HG03571 (cell line): ENCODE results near the gene UBL4B.

ENCODE experiments used
- ATAC-seq: cut with Tn5 transposase; IDR thresholded peaks from one replicate; pipeline ENCODE4 v1.9.1; 2021; ENCODE audit not compliant: unreplicated experiment

The UBL4B gene

DNA sequence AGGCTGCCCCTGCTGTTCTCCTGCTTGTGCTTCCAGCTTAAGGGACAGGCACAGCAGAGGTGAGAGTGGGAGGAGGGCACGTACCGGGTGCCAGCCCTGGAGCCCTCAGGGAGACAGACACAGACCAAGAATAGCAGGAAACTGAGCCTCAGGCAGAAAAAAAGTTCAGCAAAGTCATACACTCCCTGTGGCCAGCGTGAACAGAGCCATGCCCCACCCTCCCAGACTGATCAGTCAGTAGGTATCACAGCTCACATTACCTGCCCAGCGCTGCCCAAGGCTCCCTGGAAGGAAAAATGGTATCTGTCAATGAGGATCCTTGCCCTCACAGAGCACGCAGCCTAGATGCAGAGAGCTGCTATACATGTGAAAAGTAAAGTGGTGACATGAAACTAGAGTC is 1.3 kb downstream of the UBL4B start:
- ATAC-seq, result no peak

DNA sequence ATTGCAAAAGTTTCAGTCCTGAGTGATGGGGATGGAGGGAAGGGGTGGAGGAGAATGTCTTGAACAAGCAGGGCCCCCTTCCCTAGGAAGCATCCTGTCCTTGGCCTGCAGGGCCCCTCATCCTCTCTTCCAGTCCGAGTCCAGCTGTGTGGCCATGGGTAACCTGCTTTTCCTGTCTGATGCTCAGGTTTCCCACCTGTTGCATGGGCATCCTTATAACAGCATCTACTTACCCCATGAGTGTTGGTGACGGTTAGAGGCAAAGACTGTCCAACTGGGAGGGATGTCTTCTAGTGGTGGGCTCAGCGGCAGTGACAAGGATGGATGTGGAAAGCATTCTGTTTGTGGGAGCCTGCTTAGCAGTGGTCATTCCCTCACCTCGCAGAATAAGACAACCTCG is 1.9 kb downstream of the UBL4B start:
- ATAC-seq, result no peak

DNA sequence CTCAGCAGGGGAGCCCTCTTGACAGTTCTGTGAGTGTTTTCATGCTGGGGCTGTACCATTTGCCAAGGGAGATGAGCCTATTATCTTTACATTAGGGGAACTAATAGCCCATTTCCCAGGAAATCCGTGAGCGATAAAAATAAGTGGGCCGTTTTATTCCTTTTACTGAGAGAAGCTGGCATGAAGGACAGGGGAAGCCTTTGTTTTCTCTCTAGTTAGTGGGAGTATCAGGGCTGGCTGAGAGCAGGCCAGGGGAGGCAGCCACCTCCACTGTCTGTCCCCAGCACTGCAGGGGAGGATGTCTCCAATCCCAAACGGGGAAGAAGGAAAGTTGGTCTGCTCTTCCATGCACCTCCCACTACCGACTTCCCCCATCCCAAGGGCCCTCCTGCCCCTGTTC is 2.5 kb downstream of the UBL4B start:
- no peak for ATAC-seq

DNA sequence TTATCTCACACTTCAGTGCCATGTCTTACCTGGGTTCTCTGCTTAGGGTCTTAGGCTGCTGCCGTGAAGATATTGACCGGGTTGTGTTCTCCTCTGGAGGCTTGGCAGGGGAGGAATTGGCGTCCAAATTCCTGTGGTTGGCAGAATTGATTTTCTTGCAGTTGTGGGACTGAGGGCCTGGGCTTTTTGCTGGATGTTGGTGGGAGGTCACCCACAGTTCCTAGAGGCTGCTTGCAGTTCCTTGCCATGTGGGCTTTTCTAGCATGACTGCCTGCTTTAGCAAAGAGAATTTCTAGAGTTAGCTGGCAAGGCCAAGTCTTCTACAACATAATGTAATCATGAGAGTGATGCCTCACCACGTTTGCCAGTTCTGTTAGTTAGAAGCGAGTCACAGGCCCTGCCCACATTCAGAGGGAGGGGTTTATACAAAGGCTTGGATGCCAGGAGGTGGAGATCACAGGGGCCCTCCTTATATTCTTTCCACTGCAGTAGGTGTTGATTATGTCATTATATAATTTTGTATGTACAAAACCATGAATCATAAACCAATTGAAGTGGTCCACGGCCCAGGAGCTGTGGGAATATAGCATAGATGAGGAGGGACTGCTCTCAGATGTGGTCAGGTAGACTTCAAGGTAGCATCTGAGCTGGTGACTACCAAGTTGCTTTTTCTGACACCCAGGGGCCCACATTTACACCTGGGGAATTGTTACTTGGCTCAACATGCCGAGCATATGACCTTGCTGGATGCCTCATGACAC is 6.6 kb downstream of the UBL4B start:
- no peak for ATAC-seq

DNA sequence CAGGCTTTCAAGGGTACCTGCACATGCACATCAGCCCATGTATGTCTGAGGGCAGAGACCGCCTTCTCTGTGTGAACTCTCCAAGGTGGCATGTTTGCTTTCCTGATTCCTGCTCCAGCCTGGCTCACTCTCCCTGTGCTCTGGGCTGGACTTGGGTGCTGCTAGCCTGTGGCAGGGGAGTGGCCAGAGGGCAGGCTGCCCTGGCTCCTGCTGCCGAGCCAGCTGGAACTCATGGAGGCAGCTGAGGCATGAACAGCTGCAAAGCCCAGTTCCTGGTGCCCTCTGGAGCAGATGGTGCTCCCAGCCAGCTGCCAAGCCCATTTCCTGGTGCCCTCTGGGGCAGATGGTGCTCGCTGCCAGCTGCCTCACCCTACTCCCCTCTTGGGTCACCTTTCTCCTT is 7.6 kb downstream of the UBL4B start:
- no peak for ATAC-seq

DNA sequence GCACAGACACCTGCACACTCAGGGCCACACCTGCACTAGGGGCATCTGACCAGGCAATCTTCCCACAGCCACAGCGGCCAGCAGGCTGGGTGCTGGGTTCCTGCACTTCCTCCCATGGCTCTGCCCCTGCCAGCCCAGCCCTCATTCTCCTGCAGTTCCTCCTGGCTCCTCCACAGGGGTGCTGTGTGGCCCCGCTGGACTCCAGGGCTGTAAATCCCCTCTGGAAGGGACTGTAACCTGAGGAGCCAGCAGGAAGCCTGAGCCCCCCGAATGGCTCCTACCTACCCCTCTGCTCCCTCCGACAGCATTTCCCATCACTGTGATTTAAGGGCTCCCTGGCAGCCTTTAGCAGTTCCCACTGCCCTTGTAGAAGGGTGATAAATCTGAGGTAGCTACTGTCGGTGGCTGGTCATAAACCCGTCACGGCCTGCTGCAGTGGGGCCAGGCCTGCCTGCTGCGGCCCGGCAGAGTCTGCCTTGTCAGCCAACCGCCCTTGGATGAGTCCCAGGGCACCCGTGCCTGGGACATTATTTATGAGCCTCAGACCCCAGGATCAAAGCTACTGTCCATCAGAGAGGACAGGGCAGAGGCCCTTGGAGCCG is 8.8 kb downstream of the UBL4B start:
- no peak for ATAC-seq

DNA sequence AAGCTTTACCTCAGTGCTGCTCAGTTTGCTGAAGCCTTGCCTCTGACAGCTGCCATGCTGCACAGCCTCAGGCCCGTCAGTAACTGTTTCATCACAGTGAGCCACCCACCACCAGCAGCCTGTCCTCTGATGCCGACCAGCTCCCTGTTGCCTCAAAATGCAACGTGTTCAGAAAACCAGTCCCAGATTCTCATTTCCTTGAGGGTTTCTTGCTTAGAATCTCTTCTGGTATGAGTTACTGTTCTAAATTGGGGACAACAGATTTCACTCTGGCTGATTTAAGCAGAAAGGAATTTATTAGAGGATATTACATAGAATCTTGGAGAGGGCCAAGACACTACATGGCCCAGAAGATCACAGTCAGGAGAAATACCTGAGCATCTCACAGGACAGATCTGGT is 11.0 kb downstream of the UBL4B start:
- no peak for ATAC-seq

DNA sequence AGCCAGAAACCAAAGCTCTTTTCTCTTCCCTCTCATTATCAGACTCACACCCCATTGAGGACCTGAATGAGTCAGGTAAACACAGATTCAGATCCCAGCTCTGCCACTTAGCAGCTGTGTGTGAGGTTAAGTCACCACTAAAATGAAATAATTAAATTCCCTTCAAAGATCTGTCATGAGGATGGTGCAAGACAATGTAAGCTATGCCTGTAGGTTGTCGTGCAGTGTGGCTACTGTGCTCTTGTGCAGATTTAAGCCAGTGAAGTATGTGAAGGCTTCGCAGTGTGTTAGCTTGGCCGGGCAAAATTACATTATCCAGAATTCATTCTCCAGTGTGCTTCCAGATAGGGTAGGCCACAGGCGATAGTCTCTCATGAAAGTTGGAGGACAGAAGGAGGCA is 13.6 kb downstream of the UBL4B start:
- ATAC-seq, result no peak

DNA sequence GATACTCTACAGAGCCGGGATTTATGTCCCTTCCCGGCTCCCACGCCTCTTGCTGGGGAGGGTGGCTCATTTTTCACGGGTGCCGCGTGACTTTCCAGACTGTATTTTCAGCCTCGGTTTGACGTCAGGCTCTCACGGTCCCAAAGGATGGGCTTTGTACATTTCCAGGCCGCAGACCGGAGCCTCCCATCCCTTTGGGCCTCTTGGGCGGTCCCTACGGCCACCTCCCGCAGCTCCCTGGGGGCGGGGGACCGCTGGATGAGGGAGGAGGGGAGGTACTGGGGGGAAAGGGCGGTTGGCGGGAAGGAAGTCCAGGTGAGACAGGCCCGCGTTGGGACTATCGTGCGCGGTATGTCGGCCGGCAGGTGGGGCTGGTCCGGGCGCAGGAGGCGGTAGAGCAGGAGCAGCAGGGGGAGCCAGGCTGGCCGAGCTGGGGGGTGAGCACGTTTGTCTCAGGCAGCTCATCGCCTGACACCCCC is 17.9 kb downstream of the UBL4B start:
- ATAC-seq, result no peak

DNA sequence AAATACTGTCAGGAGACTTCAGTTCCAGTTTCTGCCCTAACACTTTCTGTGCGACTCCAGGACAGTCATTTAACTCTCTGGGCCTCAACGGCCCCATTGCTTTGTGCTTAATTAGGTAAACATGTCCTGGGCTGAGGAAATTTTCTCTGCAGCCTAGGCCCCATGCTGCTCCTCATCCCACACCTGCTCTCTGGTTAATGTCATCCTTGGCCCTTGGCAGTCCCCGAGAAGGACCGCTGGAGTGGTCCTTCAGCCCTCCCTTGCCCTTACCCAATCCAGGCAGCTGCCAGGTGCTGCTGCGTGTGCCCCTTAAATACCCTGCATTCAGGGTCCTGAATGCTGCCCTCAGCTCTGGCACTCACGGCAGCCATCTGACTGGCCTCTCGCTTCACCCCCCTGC is 18.7 kb downstream of the UBL4B start:
- ATAC-seq, result no peak

DNA sequence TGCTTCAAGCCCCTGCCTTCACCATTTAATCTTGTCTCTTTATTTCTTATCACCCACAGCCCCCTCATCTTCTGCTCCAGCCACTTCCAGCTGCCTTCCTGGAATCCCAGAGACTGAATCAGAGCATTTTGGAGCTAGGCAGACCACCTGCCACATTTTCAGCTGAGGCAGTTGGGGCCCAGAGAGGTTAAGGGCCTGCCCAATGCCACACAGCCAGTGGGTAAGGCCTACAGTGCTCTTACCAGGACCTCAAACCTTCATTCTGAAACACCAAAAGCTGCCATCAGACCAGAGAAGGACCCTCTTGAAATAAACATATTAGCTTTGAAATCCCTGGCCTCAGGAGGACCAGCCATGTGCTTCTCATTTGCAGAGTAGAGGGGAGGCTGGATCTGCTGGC is 20.4 kb downstream of the UBL4B start:
- no peak for ATAC-seq

DNA sequence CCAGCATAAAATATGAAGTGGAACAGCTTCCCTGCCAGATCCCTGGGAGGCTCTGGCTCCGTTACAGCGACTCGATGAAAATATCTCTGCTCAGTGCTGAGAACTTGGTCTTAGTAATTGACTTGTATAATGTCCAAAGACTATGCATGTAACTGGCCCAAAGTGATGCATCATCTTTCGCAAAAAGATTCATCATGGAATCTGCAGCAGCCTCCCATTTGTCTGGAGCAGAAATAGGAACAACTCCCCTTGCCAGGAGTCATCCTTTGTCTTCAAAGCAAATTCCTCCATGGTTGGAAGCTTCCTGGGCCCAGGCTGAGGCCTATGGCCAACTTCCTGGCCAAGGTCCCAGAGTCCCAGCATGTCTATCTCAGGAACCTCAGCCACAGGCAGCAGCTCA is 21.2 kb downstream of the UBL4B start:
- no peak for ATAC-seq

DNA sequence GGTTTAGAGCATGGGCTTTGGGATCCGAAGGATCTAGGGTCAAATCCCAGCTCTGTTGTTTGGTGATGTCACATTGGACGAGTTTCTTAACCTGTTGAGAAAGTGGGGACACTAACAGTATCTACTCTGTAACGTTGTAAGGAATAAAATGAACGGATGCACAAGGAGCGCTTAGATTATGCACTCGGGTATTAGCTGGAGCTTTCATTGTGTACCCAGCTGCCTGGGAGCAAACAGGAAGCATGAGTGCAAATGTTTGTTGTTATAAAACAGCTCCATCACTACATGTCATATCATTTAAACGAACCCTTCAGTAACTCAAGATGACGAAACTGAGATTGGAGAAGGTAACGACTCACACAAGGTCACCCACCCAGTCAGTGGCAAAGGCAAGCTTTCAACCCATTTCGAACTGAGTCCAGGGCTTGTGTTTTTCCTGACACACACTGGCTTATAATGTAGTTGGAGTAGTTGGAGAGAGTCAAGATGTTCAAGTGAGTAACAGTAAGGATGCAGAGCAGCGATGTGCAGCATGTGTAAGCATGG is 21.9 kb downstream of the UBL4B start:
- no peak for ATAC-seq

DNA sequence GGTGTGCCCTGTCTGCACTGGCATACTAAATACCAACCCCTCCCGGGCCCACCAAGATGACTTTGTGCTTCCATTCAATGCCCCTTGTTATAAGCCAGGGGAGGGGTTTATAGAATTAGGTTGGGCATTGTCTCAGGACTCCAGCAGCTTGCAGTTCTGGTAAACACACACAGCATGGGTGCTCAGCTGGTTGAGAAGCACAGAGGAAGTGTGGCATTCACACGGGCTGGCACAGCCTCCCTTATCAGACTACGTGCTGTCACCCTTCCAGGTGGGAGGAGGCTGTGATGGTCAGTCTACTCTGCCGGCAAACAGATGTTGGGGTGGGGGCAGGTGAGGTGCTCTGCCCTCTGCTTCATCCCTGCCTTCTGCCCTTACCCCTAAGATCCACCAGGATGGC is 23.0 kb downstream of the UBL4B start:
- no peak for ATAC-seq

DNA sequence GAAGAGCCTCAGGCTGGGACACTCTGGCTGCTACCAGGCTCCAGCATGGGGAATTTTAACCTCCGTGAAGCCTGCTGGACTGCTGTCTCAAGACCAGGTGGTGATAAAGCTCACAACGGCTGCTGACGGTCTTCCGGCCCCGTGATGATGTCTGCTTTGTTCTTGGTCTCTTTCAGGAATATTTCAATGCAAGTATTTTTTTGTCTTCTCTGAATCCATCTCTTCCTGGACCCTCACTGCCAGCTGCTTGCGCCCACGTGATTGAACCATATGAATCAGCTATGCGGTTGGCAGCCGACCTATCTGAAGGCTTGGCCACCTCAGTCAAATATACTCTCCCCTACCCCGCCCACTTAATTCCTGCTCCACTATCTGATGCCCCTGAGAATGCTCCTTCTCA is 23.4 kb downstream of the UBL4B start:
- ATAC-seq, result no peak

DNA sequence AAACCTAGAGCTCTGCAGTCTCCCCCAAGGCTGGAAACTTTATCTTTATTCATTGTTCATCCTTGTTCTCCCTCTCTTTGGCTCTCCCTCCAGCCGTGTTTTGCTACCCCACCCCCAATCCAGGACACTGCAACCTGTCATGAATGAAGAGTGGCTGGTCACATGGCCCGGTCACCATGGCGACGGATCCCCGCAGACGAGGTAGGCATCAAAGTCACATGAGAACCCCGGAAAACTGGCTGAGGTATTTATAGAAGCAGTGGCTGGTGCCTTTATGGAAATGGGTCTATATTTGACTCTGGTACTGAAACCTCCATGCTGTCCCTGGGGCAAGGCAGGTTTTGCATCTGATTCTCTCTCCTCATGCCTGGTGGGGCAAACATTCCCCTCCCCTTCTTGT is 24.7 kb downstream of the UBL4B start:
- ATAC-seq, result no peak

DNA sequence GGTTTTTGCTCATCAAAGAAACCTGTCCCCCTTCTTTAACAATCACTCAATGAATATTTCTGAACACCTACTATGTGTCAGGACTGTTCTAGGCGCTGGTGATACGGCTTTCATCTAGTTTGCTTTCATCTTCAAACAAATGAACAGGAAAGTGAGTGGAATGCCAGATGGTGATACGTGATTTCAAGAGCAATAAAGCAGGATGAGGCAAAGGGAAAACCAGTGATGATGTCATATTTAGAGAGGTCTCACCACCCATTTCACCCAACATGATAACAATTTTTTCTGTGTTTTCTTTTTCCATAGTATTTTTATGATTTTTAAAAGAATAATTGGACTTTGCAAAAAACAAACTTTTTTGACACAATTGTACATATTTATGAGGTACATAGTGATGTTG is 26.7 kb downstream of the UBL4B start:
- ATAC-seq, result no peak

DNA sequence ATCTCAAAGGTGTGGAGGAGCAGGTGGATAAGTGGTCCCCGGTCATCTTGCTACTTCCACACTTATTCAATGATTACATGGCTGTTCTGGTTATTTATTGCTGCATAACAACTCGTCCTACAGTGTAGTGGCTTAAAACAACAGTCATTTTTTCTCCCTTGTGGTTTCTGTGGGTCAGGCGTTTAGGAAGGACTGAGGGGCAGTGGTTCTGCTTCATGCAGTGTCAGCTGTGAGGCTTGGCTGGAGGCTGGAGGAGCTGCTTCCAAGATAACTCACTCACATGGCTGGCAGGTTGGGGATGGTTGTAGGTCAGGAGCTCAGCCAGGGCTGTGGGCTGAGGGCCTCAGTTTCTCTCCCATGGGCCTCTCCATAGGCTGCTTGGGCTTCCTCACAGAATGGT is 32.1 kb downstream of the UBL4B start:
- no peak for ATAC-seq

DNA sequence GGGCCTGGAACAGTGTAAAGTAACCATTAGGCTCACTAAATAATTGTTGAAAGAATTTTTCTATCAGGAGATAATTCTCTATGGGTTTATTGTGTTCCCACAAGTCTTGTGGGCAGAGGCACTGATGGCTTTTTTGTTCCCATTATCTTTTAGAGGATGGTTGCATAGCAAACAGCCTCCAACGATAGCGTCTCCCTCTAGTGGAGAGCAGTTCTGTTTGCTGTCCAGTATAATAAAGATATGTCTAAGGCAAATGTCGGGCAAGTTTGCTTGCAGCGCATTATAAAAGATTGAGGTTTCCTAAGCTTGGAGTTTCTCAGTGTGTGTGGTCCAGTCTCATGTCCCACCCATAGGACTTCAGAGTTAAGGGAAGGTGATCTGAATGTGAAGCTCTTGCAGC is 36.7 kb downstream of the UBL4B start:
- no peak for ATAC-seq

DNA sequence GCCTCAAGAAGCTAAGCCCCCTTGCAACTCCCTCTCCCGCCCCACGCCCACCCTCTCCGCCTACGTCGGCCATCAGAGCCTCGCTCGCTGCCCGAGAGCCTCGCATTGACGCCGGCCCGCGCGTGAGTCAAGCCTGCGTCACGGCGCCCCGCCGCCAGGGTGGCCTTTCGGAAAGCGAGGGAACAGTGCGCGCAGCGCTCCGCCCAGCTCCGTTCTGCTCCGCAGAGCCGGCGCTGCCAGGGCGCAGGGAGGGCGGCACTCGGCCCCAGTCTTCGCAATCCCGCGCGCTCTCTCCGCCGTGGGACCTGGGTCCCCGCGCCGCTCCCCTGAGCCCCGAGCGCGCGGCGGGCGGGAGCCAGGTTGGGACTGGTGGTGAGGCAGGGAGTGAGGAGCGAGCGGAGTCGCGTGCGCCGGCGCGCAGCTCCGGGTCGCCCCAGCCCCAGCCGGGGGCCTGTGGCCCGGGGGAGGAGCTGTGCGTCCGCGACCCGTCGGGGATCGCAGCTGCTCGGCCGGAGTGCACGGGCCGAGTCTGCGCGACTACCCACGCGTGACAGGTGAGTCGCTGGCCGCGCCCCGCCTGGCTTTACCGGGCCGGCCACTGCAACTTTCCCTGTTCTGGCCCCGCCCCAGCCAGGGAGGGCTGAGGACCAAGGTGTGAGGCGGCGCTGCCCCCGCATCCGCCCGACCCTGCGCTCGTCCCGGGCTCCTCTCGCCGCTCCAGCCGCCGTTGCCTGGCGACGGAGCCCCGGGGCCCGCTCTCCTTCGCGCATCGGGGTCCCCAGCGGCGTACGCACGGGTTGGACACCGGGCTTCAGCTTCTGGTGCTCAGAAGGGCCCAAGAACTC is 38.3 kb downstream of the UBL4B start, which contains the start of gene SLC6A17:
Gene SLC6A17 (plus strand): TSS at position 165 of the 845 bp plus-strand sequence. CDS start 16,436 bp downstream, outside the sequence.
- ATAC-seq, result no peak

DNA sequence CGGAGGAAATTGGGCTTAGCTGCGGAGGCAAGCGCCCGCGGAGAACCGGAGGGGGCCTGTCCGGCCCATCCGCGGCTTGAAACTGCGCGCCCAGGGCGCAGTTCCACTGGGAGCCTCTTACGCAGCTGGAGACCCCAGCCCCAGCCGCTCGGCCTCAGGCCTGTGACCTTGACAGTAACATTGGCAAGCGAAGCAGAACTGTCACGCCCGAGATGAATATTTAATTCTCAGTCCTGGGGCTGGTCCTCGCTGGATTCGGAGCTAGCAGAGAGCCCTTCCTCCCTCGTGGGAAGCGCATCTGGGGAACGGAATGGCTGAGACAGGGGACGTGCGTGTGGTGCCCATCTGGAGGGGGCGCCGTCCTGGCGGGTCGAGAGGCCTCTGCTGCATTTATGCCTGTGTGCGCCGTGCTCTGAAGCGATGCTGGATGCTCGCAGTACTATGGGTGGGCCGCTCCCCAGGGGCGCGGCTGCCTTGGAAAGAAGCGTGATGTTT is 39.0 kb downstream of the UBL4B start:
- no peak for ATAC-seq
